ENCODE measurements around the gene MARCKSL1. TPM values are rescaled to one million over a fixed set of nuclear protein-coding genes. Genes with fewer than 3 reads are reported as not detected.

Gene MARCKSL1
- total and polyA plus RNA-seq, 2 of the 13 experiments (the other 11 are each of a cell fraction or from before 2014, with no cell fraction given) = 81.9 to 155 TPM

DNA sequence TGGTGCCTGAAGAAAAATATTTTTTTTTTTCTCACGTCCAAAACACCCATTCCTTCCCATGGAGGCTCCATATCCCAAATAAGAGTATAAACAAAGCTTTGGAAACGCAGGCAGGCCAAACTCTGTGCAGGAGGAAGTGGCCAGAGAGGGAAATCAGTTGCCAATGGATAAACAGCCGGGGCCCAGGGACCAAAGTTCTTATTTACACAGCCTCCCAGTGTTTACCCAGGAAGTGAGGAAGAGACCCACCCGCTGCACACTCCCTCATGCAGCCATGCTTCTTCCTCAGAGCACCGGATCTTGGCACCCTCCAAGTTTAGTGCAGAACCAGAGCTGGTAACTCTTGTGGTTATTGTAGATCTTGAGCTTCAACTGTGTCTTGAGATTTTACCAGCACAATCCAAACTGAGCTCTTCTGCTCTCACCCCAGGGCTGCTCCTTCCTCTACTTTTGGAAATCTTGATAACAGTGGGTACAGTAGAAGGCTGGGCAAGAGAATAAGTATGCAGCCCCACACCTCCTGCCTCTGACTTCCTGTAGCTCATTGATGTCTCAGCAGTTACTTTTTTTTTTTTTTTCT, 14.2 kb downstream of the MARCKSL1 start (continued):
- TF ChIP-seq, protein P1, sequence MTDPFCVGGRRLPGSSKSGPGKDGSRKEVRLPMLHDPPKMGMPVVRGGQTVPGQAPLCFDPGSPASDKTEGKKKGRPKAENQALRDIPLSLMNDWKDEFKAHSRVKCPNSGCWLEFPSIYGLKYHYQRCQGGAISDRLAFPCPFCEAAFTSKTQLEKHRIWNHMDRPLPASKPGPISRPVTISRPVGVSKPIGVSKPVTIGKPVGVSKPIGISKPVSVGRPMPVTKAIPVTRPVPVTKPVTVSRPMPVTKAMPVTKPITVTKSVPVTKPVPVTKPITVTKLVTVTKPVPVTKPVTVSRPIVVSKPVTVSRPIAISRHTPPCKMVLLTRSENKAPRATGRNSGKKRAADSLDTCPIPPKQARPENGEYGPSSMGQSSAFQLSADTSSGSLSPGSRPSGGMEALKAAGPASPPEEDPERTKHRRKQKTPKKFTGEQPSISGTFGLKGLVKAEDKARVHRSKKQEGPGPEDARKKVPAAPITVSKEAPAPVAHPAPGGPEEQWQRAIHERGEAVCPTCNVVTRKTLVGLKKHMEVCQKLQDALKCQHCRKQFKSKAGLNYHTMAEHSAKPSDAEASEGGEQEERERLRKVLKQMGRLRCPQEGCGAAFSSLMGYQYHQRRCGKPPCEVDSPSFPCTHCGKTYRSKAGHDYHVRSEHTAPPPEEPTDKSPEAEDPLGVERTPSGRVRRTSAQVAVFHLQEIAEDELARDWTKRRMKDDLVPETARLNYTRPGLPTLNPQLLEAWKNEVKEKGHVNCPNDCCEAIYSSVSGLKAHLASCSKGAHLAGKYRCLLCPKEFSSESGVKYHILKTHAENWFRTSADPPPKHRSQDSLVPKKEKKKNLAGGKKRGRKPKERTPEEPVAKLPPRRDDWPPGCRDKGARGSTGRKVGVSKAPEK (CRISPR knock-in tag; IDR thresholded peaks at IDR 0.05; ENCODE audit: borderline replicate concordance) = no peak
- TF ChIP-seq TSC22D2 (CRISPR knock-in tag; IDR thresholded peaks at IDR 0.05; ENCODE audit: borderline replicate concordance) = no peak
- no peak for TF ChIP-seq IKZF4 (CRISPR knock-in tag; IDR thresholded peaks at IDR 0.05; ENCODE audit: borderline replicate concordance, low read depth, not compliant biosample characterization)
- TF ChIP-seq ZNF460 (CRISPR knock-in tag; IDR thresholded peaks at IDR 0.05; ENCODE audit: borderline replicate concordance) = no peak; the same call in 1 of the 2 replicates
- 0 out of 2 replicates have a peak, but pooled peaks have one; percentile 49 for TF ChIP-seq POGZ (CRISPR knock-in tag; IDR thresholded peaks at IDR 0.05)
- TF ChIP-seq HOXA9 (CRISPR knock-in tag; IDR thresholded peaks at IDR 0.05; ENCODE audit: borderline replicate concordance) = no peak
- TF ChIP-seq MAZ (IDR thresholded peaks at IDR 0.05; ENCODE audit: borderline replicate concordance, low read depth, low read length) = no peak
- peak; percentile 54; the same call in 1 of the 2 replicates for TF ChIP-seq MAZ (CRISPR knock-in tag; IDR thresholded peaks at IDR 0.05; ENCODE audit: low read depth)
- no peak for TF ChIP-seq SCMH1 (CRISPR knock-in tag; IDR thresholded peaks at IDR 0.05; ENCODE audit: borderline replicate concordance)
- no peak for TF ChIP-seq ATM (IDR thresholded peaks at IDR 0.05; ENCODE audit: borderline replicate concordance)
- no peak for TF ChIP-seq FOXP1 (IDR thresholded peaks at IDR 0.05)
- peak; percentile 89 for TF ChIP-seq FOXP1 (CRISPR knock-in tag; IDR thresholded peaks at IDR 0.05)
- no peak for TF ChIP-seq ZNF235 (CRISPR knock-in tag; IDR thresholded peaks at IDR 0.05; ENCODE audit: borderline replicate concordance)
- TF ChIP-seq TOE1 (CRISPR knock-in tag; IDR thresholded peaks at IDR 0.05) = no peak
- TF ChIP-seq ZNF317 (CRISPR knock-in tag; IDR thresholded peaks at IDR 0.05) = peak; percentile 86
- no peak for TF ChIP-seq ZNF646 (CRISPR knock-in tag; IDR thresholded peaks at IDR 0.05)
- TF ChIP-seq ZNF784 (CRISPR knock-in tag; IDR thresholded peaks at IDR 0.05; ENCODE audit: borderline replicate concordance) = no peak
- no peak for TF ChIP-seq SNAPC5 (CRISPR knock-in tag; IDR thresholded peaks at IDR 0.05; ENCODE audit: borderline replicate concordance)
- TF ChIP-seq SP4 (CRISPR knock-in tag; IDR thresholded peaks at IDR 0.05) = no peak
- TF ChIP-seq ZBTB21 (CRISPR knock-in tag; IDR thresholded peaks at IDR 0.05) = no peak

Measured in HepG2 (cell line).